Astrocyte of the cerebellum (primary cell): Measurements from ENCODE around the gene IL1B.

ENCODE experiments used
- DNase-seq: peaks from one replicate; pipeline ENCODE4 v3.0.0-alpha.2; 2011; ENCODE audit warnings: low read depth
- H3K4me3 ChIP-seq: 2 replicates; pipeline ENCODE4 v1.5.1; 2011; ENCODE audit warnings: mild to moderate bottlenecking, low read depth, low read length, moderate library complexity
- CTCF ChIP-seq: IDR thresholded peaks from 2 replicates; pipeline ENCODE4 v1.5.1; 2012; ENCODE audit warnings: low read length, low read depth, moderate library complexity, mild to moderate bottlenecking; ENCODE audit errors: missing control alignments
- in situ Hi-C: cut with HindIII; loops from 2 replicates; pipeline ENCODE4 v1.10.0; 2017; ENCODE audit warnings: low sequenced_read_pairs

Gene IL1B

GRCh38 chr2:112796486-112796885, 40.1 kb downstream of the IL1B start:
- no peak overlapping the region for H3K4me3 ChIP-seq
- DNase-seq = no peak
- in situ Hi-C loops = no loop called here
- TF ChIP-seq CTCF = no peak

GRCh38 chr2:112795774-112796173, 40.8 kb downstream of the IL1B start:
- no peak for DNase-seq
- in situ Hi-C loops = no loop called here

GRCh38 chr2:112794841-112795240, 41.7 kb downstream of the IL1B start:
- in situ Hi-C loops = no loop called here
- no peak overlapping the region for H3K4me3 ChIP-seq
- no peak for TF ChIP-seq CTCF
- DNase-seq = no peak

More at GRCh38 chr2:112795774-112796173, 40.8 kb downstream of the IL1B start:
- no peak overlapping the region for H3K4me3 ChIP-seq
- TF ChIP-seq CTCF = no peak

GRCh38 chr2:112794131-112794733, 42.3 kb downstream of the IL1B start:
- no peak for DNase-seq
- in situ Hi-C loops = no loop called here
- TF ChIP-seq CTCF = no peak

GRCh38 chr2:112793449-112793978, 43.1 kb downstream of the IL1B start:
- in situ Hi-C loops = no loop called here
- no peak for TF ChIP-seq CTCF
- no peak for DNase-seq

More at GRCh38 chr2:112794131-112794733, 42.3 kb downstream of the IL1B start:
- no peak overlapping the region for H3K4me3 ChIP-seq

GRCh38 chr2:112792419-112792818, 44.2 kb downstream of the IL1B start:
- H3K4me3 ChIP-seq = no peak overlapping the region
- in situ Hi-C loops = no loop called here
- no peak for DNase-seq
- TF ChIP-seq CTCF = no peak

More at GRCh38 chr2:112793449-112793978, 43.1 kb downstream of the IL1B start:
- H3K4me3 ChIP-seq = no peak overlapping the region
